ENCODE results near the gene PPM1M.

PPM1M gene

DNA sequence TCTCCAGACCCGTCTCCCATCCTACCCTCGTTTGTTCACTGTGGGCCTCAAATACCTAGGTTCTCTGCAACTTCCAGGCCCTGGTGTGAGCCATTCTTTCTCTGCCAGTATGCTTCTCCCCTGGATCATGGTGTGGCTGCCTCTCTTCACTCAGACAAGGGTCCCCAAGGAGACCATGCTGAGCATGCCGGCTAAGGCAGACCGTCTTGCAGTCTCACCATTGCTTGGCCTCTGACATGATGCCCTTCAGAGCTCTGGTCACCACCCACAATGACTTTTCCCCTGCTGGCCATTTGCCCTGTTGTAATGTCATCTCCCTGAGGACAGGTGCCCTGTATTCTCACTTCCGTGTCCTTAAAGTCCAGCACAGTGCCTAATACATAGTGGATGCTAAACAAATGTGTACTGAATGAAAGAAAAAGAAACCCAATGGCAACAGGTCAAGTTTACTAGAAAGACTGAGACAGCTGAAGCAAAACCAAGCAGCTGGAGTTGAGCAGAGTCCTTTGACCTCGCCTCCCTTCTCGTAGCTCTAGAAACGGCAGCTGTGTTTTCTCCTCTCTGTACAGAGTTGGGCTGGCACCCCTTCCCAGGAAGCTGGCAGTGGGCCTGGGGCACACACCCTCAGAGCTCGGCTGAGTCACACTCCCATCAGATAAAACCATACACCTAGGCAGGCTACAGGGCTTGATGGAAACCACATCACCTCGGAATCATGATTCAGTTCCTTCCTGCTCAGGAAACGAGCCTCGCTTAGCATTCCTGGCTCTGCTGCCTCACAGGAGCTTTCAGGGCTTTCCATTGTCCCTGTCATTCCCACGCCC, 28.8 kb upstream of the PPM1M start:
- DNase-seq (ENCODE audit: low read depth), result no peak

DNA sequence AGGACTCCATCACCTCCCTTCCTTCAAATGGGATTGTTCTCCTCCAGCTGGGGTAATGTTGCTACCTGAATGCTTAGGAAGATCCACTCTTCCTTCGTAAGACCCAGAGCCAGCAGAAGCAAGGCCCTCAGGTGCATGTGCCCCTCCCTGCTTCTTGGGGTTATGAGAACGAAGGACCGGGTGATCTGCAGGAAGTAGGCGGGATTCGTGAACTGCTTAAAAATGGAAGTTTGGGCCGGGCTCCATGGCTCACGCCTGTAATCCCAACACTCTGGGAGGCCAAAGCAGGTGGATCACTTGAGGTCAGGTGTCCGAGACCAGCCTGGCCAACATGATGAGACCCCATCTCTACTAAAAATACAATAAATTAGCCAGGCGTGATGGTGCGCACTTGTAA, 28.2 kb upstream of the PPM1M start:
- DNase-seq (ENCODE audit: low read depth), result no peak

DNA sequence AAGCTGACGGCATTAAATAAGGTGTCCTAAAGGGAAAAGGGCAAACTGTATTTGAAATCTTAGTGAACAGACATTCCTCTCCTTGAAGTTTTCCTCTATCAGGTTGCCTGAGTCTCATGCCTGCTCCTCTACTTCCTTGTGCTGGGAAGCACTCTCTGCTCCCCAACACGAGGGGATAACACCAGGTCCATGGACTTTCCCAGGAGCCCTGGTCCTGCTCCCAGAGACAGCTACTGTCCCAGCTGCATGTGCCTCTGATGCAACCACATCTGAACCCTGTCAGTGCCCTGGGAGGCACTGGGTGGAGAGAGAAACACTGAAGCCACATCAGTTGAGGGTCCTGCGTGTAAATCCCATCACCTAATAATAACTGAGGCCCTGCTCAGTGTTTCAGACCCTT, 27.5 kb upstream of the PPM1M start:
- DNase-seq (ENCODE audit: low read depth), result no peak

DNA sequence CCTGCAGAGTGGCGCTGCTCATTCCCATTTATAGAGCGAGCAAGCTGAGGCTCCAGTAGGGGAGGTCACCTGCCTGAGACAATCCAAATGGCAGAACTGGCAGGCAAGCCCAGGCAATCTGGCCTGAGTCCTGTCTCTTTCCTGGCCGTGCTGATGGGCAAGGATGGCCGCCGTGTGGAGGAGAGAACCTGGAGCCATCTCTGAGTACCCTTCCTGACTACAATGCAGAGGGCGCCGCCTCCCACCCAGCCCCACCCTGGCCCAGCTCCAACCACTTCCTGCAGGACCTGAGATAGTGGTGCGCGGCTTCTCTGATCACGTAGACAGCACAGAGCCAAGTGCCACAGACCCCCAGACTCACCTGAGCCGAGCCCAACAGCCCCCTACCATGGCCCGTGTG, 27.1 kb upstream of the PPM1M start:
- no peak for DNase-seq (ENCODE audit: low read depth)

DNA sequence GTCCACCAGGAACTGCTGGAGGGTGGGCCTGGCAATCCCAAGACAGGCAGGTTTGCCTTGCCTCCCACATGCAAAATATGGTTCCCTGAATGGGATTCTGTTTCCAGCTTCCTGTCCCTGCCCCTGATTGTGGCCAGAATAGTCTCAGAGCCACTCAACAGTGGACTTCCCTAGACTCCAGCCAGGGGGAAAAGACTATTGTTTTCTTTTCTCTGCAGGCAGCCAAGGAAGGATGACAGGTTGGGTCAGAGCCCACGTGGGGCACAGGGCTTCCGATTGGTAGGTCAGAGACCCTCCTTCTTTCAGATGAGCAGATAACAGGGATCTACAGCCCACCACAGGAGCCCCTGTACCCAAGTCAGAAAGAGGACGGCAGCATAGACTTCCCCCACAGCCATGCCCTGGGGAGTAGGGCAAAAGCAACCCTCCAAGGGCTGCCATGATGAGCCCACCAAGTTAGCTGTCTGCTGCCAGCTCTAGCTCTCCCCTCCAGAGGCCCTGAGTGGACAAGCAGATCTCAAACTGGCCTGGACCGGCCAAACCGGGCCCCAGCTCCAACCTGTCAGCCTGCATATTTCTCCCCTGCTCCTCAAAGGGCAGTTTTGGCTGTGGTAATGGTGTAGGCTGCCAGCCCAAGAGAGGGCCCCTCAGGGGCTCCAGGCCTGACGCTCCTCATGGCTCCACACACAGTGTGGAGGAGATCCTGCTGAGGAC, 26.5 kb upstream of the PPM1M start:
- DNase-seq (ENCODE audit: low read depth), result no peak

DNA sequence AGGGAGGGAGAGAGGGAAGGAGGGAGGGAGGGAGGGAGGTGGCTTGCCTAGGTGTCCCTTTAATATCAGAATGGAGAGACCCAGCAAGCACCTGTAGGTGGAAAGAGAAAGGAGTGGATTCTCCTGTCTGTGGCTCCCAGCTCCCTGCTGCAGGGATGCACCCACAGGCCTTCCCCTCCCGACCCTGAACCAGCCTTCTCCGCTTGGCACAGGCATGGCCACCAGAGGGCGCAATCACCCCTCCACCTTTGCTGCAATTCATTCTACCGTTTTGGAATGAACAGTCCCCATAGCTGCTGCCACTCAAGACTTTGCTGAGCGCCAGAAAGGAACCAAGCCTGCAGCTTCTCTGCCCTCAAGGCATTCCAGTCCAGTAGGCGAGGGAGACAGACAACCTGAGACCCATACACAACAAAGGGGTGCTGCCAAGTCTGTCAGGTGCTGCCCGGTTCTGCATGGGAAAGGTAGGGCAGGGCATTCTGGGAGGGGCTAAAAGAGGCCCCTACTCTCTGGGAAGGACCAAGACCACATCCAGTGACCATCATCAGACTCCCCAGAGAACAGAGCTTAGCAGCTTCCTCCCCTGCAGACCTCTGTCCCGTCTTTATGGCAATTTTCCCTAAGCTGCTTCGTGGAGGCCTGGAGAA, 25.1 kb upstream of the PPM1M start:
- DNase-seq (ENCODE audit: low read depth), result no peak

DNA sequence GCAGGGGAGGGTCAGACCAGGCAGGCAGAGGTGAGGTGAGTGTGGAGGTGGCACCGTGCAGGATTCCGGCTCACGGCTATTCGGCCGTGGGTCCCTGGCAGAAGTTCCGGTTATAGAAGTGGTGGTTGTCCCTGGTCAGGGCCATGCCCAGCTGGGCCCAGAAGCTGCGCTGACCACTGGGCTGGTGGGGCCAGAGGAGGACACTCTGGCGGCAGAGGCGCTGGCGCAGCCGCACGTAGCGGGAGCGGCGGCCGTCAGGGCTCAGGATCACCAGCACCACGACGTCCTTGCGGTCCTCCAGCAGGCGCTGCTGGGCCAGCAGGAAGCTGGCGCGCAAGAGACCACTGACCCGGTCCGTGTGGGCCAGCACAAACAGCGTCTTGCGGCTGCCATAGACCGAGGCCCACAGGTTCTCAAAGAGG, 24.4 kb upstream of the PPM1M start:
- DNase-seq (ENCODE audit: low read depth), result no peak

DNA sequence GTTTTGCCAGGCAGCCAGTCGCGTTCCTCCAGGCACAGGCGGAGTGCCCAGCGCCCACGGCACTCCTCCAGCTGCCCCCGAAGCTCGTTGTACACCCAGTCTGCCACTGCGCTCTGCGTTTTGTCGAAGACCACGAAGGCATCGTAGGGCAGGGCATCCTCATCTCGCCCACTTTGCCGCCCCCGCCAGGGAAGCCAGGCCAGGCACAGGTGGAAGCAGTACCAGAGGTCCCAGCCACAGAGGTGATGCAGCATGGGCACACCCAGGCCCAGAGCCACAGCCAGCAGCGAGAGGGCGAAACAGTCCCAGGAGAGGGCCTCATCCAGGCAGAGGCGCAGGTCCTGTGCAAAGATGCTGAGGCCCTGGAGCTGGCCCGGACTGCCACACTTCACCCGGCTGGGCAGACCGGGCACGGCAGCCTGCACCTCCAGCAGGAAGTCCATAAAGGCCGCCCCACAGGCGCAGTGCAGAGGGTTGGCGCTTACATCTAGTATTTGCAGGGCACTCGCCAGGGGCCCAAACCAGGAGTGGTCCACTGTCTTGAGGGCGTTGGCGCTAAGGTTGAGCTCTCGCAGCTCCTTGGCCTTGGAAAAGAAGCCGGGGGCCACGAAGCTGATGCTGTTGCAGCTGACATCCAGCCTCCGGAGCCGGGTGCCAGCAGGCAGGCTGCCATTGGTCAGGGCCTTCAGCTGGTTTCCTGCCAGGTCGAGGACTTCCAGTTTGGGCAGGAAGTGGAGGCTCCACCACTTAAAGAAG, 23.8 kb upstream of the PPM1M start:
- no peak for DNase-seq (ENCODE audit: low read depth)

DNA sequence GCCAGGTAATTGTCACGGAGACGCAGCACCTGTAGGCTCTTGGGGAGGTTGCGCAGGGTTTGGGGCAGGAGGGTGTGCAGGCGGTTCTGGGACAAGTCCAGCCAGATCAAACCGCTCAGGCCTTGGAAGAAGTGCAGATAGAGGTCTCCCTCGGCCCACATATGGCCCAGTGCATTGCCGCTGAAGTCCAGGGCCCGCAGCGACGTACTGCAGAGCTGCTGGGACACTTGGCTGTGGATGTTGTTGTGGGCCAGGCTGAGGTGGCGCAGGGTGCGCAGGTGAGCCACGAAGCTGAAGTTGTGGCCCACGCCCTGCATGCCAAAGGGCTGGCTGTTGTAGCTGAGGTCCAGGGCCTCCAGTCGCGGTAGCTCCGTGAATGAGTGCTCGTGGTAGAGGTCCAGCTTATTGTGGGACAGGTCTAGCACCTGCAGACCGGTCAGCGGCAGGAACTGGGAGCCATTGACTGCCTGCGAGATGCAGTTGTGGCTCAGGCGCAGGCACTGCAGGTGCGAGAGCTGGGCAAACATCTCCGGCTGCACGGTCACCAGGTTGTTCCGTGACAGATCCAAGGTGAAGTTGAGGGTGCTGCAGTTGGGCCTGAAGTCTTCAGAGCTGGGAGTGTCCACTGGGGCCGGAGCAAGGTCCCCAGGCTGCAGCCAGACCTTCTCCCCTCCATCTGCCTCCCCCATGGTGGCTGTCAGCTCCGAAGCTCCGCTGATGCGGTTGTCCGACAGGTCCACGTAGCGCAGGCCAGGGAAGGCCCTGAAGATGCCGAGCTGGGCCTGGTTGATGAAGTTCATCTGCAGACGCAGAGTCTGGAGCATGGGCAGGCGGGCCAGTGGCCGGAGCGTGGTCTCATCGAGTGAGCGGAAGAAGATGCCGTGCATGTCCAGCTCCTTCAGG, 23.0 kb upstream of the PPM1M start:
- DNase-seq (ENCODE audit: low read depth), result no peak

DNA sequence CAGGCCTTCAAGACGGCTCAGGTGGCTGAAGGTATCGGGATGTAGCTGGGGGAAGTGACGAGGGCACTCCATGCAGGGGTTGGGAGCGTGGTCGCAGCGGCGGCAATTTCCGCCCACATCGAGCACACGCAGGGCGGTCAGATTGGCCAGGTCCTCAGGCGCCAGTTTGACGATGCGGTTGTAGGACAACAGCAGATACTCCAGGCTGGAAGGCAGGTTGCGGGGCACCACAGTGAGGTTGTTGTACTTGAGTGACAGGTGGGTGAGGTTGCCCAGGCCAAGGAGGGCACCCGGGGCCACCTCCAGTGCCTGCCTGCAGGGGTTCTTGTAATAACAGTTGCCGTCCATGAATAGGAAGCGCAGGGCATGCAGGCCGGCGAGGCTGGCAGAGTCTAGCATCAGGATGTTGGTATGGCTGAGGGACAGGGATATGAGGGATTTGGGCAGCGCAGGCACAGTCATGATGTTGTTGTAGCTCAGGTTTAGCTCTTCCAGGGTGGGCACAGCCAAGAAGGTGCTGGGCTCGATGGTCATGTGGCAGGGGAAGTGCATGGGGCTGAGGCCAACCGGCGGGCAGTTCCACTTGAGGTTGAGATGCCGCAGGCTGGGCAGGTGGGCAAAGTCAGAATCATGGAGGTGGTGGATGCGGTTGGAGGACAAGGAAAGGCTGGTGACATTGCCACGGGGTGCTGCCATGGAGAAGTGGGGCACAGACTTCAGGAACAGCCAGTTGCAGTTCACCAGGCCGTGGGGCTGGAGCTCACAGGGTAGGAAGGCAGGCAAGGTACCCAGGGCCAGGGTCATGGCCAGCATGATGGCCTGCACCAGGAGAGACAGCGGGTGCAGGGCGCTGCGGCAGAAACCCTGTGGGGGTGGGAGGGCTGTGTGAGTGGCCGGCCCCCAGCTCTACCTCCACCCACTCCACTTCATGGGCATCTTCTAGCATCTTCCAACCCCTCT, 21.8 kb upstream of the PPM1M start:
- DNase-seq (ENCODE audit: low read depth), result no peak

DNA sequence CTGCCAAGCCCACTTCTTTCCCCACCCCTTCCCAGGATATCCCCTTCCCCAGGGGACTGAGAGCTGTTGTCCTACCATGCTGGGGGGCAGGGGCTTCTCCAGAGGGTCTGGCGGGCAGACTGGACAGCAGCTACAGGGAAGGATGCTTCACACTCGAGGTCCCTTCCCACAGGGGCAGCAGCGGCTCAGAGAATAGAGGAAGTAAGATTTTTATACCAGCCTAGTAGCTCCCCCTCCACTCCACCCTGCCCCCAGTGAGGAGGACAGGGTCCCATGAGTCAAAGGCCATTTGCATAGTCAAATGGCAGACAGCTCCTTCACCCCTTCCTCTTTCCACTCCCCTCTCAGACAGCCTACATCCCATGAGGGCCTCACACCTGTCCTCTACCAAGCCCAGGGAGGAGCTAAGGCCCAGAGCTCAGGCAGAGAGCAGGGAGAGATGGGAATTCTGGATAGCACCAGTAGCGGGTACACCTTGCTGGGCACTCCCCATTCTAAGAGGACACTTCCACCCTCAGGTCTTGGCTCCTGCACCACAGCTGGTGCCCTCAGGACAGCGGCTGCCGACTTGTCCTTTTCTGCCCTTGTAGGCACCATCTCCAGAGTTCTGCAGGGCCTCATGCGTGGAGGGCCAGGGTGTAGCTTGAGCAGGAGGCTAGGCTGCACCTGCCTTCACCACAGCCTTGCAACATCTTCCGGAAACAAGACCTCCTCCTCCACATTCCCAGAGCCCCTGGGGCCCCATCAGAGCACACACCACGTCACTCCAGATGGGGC, 19.9 kb upstream of the PPM1M start, which contains the start of gene TLR9:
Gene TLR9 (minus strand): TSS at position 194 of the 777 bp plus-strand sequence. CDS start 116 bp downstream, at position 78.
- DNase-seq (ENCODE audit: low read depth), result no peak

DNA sequence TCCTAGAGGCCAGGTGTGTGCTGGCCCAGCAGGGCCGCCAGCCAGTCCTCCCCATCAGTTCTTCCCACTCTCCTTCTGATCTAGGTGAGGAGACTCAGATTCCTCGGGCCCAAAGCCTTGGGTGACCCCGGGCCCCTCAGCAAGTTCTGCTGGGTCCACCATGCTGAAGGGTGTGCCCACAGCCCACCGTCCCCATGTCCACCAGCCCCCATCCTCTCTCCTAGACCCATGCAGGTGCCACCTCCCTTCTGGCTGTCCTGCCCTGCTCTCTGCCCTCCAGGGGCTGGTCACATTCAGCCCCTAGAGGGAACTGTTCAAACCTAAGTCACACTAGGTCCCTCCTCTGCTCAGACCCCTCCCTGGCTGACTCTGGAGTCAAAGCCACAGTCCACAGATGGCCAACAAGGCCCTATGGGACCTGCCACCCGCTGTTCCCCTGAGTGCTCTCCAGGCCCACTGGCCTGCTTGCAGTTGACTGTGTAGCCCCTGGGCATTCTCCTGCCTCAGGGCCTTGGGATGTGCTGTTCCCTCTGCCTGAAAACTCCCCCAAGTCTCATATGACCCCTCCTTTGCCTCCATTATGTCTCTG, 19.2 kb upstream of the PPM1M start:
- no peak for DNase-seq (ENCODE audit: low read depth)

DNA sequence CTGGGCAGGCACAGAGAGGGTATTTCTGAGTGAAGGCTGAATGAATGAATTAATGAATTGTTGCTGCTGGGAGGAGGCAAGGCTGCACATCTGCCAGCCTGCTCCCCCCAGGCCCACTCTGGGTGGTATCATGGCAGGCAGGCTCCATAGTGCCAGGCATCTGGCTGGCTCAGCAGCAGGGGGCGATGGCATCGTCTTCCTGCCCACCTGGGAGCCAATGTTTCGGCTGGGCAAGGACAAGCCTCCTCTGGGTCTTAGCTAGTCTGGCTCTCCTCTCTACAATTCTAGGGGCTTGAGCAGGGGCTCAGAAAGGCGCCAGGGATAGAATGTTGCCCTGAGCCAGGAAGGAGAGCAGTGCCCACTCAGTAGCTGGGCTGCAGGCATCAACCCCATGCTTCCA, 18.4 kb upstream of the PPM1M start:
- DNase-seq (ENCODE audit: low read depth), result no peak

DNA sequence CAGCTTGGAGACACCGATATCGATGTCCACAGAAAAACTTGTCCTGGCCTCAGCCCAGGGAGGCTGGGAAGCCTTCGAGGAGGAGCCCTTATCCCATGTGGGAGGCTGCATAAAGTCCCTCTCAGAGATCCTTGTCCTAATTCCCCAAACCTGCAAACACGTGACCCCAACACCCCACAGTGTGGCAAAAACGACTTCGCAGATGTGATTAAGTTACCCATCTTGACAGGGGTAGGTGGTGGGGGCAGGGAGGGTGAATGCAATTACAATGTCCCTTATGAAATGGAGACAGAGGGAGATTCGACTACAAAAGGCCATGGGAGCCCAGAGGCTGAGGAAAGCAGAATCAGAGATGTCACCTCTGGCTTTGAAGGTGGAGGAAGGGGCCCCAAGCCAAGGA, 17.8 kb upstream of the PPM1M start:
- no peak for DNase-seq (ENCODE audit: low read depth)

DNA sequence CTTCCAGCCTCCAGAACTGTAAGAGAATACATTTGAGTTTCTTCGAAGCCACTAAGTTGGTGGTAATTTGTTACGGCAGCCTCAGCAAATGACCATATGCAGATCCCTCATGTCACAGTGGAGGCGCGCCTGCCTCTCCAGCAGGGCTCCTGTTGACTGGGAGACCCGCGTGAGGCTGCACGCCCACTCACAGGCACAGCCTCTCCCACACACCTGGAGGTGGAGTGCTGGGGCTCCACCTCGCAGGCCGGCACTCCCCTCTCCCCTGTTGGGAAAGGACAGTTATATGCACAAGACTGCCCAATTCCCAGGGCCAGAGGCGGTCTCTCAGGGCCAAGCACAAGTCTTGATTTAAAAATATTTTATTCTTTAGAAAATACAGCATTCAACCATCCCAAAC, 17.3 kb upstream of the PPM1M start:
- DNase-seq (ENCODE audit: low read depth), result no peak

DNA sequence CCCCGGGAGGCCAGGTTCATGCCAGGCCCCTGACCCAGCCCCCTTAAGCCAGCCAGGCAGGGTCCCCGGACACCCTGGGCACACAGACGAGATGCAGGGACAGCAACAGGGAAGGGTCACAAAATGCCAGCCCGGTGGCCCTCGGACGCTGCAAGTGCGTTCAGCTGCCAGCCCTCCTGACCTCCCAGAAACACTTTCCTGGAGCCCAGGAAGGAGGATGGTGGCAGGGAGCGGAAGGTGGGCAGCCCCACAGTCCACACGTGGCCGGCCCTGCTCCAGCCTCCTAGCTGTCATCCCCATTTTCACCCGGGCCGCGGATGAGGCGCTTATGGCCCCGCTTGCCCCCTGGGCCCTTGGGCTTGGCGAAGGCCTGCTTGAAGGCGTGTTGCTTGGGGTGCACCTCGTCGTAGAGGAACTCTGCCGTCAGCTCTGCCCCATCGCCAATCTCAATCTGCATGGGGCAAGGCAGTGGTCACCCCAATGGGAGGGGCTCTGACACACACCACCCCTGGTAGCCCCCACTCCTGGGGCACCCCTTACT, 16.7 kb upstream of the PPM1M start:
- DNase-seq (ENCODE audit: low read depth), result no peak

DNA sequence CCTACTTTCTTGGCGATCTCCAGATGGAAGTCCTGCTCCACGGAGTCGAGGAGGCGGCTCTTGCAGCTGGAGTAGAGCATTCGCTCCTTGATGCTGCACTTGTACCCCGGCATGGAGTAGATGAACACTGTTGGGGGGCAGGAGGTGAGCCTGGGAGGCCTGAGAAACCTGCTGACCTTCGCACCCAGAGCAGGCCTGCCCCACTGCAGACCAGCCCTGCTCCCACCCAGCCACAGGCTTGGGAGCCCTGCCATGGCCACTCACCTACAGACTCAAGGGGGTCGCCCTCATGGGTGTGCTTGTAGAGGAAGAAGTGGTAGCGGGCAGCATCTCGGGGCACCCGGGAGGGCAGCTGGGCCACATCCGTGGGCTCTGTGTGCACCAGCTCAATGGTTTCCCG, 15.9 kb upstream of the PPM1M start:
- DNase-seq (ENCODE audit: low read depth), result no peak

DNA sequence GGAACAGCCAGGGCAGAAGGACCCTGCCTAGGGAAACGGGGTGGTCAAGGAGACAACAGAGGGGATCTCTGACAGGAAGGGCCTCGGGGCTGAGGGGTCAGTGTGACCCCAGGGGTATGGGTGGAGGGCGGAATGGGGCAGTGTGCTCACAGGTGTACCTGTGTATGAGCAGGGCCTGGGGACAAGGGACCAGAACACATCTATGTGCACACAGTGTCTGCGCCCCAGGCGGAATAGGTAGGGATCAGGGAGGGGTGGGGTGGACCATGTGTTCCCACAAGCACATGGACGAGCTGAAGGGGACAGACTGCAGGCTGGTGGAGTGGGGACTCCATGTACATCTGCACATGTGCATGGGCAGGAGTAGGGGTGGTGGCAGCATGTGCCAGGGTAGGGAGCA, 15.1 kb upstream of the PPM1M start:
- no peak for DNase-seq (ENCODE audit: low read depth)

All from HS-27A (cell line).